ENCODE results near the gene TAGAP. TPM values are rescaled to one million over a fixed set of nuclear protein-coding genes. Genes with fewer than 3 reads are reported as not detected.
"Not testable (repeated sequence)": the region's sequence is repeated elsewhere in the genome, so short reads cannot be mapped to it uniquely, and the experiment has no call there.

TAGAP gene
- total and polyA plus RNA-seq, 8 donors: 0.93 to 4.1 (median 2.0) TPM; not detected in 1

- intact Hi-C loops (cut with DNase I; ENCODE audit: low total_unique reads): no loop called here
- Histone ChIP-seq H3K27ac (no peak overlapping the region), H3K9me3 (peaks cover 0 to 9% (median 5%) of the 10 kb centered on the region in 4 donors), H3K27me3 (no peaks in the 10 kb centered on the region), H3K4me1 (no peaks in the 10 kb centered on the region), H3K36me3 (no peaks in the 10 kb centered on the region), H3K4me3 (no peak overlapping the region)
- no peak for TF ChIP-seq EP300 (IDR thresholded peaks at IDR 0.05)
- no peak for TF ChIP-seq CTCF (IDR thresholded peaks at IDR 0.05)
- TF ChIP-seq POLR2A (IDR thresholded peaks at IDR 0.05): no peak
- TF ChIP-seq POLR2AphosphoS5 (IDR thresholded peaks at IDR 0.05): no peak
- WGBS, 5 donors: 66 to 73% (median 69%) methylated on average over 3 of the region's 3 CpGs
- no peak for DNase-seq
Measured at GRCh38 chr6:159017757-159018559, 26.8 kb downstream of the TAGAP start.

- H3K4me1 ChIP-seq: no peaks in the 10 kb centered on the region
- H3K9me3 ChIP-seq: peaks cover 0 to 9% (median 5%) of the 10 kb centered on the region in 4 donors
Measured at GRCh38 chr6:159014406-159014805, 30.4 kb downstream of the TAGAP start.

GRCh38 chr6:159013229-159013628, 31.6 kb downstream of the TAGAP start:
- H3K4me1 ChIP-seq: peaks cover 0 to 5% (median 0%) of the 10 kb centered on the region in 4 donors
- H3K36me3 ChIP-seq: no peaks in the 10 kb centered on the region
- DNase-seq: no peak
- H3K27me3 ChIP-seq: no peaks in the 10 kb centered on the region
- intact Hi-C loops (cut with DNase I; ENCODE audit: low total_unique reads): no loop called here
- TF ChIP-seq POLR2A (IDR thresholded peaks at IDR 0.05): no peak
- no peak for TF ChIP-seq EP300 (IDR thresholded peaks at IDR 0.05)
- TF ChIP-seq CTCF (IDR thresholded peaks at IDR 0.05): no peak
- TF ChIP-seq POLR2AphosphoS5 (IDR thresholded peaks at IDR 0.05): no peak
- no peak overlapping the region for H3K4me3 ChIP-seq
- peaks cover 0 to 9% (median 5%) of the 10 kb centered on the region in 4 donors for H3K9me3 ChIP-seq
- no peak overlapping the region for H3K27ac ChIP-seq
- WGBS, 5 donors: 69 to 85% (median 81%) methylated on average over 5 of the region's 5 CpGs

More at GRCh38 chr6:159014406-159014805, 30.4 kb downstream of the TAGAP start:
- intact Hi-C loops (cut with DNase I; ENCODE audit: low total_unique reads): no loop called here
- H3K27me3 ChIP-seq: no peaks in the 10 kb centered on the region
- H3K36me3 ChIP-seq: no peaks in the 10 kb centered on the region
- TF ChIP-seq POLR2AphosphoS5 (IDR thresholded peaks at IDR 0.05) (no peak), EP300 (IDR thresholded peaks at IDR 0.05) (no peak), CTCF (IDR thresholded peaks at IDR 0.05) (no peak), POLR2A (IDR thresholded peaks at IDR 0.05) (no peak)
- no peak for DNase-seq
- H3K4me3 ChIP-seq: no peak overlapping the region
- no peak overlapping the region for H3K27ac ChIP-seq

- no peak overlapping the region for H3K4me3 ChIP-seq
- intact Hi-C loops (cut with DNase I; ENCODE audit: low total_unique reads): no loop called here
- TF ChIP-seq POLR2A (IDR thresholded peaks at IDR 0.05) (no peak), POLR2AphosphoS5 (IDR thresholded peaks at IDR 0.05) (no peak), CTCF (IDR thresholded peaks at IDR 0.05) (no peak)
- no peaks in the 10 kb centered on the region for H3K36me3 ChIP-seq
- no peak overlapping the region for H3K27ac ChIP-seq
- H3K9me3 ChIP-seq: peaks cover 0 to 9% (median 5%) of the 10 kb centered on the region in 4 donors
- no peaks in the 10 kb centered on the region for H3K27me3 ChIP-seq
- H3K4me1 ChIP-seq: peaks cover 0 to 5% (median 0%) of the 10 kb centered on the region in 4 donors
- DNase-seq: no peak
- WGBS, 5 donors: 89 to 96% (median 93%) methylated on average over 4 of the region's 4 CpGs
Measured at GRCh38 chr6:159012201-159012600, 32.6 kb downstream of the TAGAP start.

GRCh38 chr6:159010037-159010612, 34.7 kb downstream of the TAGAP start:
- H3K27ac ChIP-seq; DNase-seq; H3K4me1 ChIP-seq; H3K36me3 ChIP-seq; H3K27me3 ChIP-seq; H3K9me3 ChIP-seq; H3K4me3 ChIP-seq; intact Hi-C loops (cut with DNase I; ENCODE audit: low total_unique reads): not testable (repeated sequence)
- WGBS, 5 donors: 66 to 81% (median 77%) methylated on average over 7 of the region's 7 CpGs

All from stomach (tissue), 9 donors.